Measurements from ENCODE around the gene CFAP99.

The CFAP99 gene

DNA sequence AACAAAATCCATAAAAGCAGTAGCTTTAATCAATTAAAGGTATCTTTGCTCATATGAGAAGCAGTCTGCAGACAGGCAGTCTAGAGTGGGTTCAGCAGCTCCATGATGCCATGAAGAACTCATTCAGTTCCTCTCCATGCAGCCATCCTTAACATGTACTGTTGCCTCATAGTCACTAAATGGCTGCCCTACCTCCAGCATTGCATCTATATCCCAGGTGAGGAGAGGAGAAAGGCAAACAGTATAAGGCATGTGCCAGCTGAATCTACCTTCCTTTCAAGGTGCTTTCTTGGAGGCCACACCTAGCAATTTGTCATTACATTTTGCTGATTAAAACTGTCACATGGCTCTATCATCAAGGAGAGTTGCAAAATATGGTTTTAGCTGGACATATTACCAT is 13.2 kb downstream of the CFAP99 start:
- no peak for DNase-seq

DNA sequence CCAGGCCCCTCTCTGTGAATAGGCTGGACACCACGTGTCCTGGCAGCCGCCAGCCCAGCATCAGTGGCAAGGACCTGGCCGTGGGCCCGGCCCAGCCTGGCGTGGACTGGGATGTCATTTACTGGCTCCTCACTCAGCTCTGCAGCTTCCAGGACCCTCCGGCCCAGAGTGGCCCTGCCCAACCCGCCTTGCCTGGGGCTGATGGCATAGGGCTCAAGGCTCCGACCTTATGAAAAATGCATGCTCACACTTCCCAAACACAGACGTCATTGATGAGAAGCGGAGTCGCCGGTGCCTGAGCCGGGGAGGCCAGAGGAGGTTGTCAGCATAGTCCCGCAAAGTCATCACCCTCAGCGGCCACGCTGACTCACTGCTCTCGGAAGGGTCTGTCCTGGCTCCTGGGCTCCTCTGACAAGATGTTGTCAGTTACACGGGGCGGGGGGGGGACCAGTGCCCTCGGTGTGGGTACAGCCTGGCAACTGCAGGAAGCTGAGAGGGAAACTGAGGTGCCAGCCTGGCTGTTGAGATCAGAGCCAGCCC is 14.3 kb downstream of the CFAP99 start:
- DNase-seq = no peak

GRCh38 chr4:2433609-2434350 is 15.0 kb downstream of the CFAP99 start:
- no peak for DNase-seq

- DNase-seq = no peak
Measured at GRCh38 chr4:2434420-2434819, 15.7 kb downstream of the CFAP99 start.

DNA sequence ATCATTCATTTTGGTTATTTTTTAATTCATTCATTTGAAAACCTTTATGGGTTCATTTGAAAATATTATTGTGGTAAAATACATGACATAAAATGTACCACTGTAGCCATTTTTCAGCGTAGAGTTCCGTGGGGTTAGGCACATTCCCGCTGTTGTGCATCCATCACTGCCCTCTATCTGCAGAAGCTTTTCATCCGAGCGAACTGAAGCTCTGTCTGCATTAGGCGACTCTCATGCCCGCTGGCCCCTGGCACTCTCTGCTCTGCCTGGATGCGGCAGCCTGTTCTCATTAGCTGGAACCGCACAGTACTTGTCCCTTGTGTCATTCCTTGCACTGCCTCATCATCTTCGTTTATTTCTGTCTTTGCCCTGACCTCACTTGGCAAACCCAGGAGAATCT is 17.5 kb downstream of the CFAP99 start:
- DNase-seq = no peak

GRCh38 chr4:2436761-2437474 is 18.2 kb downstream of the CFAP99 start:
- no peak for DNase-seq

DNA sequence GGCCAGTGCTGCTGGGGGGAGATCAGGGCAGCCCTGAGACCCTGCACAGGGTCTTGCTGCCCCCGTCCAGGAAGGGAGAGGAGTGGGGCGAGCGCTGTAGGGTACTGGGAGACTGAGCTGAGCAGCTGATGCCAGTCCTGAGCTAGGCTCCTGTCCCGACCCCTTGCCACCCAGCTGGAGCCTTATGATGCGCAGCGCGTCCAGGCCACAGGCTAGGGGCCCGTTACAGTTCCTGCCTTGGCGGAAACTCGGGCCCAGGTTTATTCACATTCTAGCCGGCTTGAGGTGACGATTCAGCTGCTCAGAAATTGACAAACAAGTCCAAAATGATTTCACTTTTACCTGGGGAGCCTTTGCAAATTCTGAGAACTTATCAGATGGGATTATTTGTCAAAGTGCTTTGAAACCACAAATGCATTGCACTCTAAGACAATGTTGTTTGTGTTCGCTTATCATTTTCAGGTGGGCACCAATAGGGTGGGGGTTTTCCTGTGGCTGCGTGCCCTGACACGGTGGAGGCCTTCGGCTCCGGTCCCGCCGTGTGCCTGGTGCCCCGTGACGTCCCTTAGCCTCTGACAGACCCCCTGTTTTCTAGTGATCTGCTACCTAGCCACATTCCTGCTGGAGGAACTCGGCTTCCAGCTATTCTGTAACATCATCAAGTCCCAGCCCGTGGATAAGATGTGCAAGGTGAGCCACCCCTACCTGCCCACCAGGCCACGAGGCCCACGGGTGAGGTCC is 18.9 kb downstream of the CFAP99 start:
- no peak for DNase-seq

DNA sequence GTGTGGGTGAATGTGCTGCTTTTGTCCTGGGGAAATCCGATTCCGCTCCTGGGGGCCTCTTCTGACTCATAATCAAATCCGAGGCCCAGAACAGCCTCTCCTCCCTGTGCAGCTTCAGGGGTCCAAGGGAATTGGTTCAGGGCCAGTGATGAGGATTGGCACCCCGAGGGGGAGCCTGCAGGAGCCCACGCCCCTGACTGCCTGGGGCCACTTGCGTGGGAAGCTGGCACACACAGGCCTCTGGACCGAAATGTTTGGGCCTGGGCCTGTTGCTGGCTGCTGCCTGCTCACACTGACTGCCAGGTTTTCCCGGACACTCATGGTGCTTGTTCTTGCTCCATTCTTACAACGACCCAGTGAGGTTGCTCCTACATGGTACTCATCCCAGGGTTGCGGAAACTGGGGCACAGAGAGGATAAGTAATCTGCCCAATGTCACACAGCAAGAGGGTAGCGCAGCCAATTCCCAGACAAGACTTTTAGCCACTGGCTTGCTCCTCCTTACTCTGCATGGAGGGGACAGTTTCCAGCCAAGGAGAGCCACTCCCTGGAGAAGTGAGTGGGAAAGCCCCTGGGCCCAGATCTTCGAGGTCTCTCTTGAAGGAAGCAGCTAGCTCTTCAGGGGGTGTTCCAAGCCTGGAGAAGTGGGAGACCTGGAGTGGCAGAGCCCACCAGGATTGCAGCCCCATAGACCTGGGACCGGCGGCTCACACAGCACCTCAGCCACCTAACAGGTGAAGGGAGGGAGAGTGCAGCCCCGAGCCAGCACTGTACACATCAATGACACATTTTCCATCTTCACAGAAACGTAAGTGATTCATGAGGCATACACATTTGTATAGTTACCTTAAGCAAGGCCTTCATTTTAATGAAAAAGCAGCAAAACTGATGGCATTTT is 20.3 kb downstream of the CFAP99 start:
- no peak for DNase-seq

- no peak for DNase-seq
Measured at GRCh38 chr4:2441393-2442174, 22.8 kb downstream of the CFAP99 start.

- DNase-seq = no peak
Measured at GRCh38 chr4:2442175-2442993, 23.6 kb downstream of the CFAP99 start.

GRCh38 chr4:2443061-2443730 is 24.4 kb downstream of the CFAP99 start:
- no peak for DNase-seq

DNA sequence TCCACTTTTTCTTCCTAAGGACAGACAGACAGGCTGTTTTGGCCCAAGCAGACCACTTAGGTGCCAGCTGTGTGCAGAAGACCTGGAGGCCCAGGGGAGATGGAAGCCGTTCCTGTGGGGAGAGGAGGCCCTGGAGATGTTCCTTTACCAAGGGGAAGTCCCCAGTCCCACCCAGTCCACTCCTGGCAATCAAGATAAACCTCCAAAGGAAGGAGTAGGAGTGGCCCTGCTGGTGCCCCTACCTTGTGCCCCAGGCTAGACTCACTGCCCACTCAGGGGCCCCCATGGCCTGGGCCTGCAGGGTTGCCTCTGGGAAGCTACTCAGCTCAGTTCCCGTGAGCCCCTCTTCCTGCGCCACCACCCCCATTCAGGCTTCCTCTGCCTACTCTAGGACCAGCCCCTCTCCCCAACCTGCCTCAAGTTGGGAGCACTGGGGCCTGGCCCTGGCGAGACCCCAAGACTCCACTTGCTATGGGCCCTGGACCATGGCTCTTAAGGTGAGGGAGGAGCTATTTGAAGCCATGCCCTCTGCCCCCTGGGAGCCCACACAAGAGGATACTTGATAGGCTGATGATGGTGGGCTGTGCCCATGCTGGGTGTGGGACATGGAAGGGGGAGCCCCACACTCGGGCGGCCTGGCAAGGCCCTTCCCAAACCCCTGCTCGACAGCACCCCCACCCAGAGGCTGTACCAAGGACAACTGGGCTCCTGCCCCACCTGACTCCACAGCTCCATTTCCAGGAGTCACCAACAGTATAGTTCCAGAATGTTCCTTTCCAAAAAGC is 25.4 kb downstream of the CFAP99 start:
- no peak for DNase-seq

DNA sequence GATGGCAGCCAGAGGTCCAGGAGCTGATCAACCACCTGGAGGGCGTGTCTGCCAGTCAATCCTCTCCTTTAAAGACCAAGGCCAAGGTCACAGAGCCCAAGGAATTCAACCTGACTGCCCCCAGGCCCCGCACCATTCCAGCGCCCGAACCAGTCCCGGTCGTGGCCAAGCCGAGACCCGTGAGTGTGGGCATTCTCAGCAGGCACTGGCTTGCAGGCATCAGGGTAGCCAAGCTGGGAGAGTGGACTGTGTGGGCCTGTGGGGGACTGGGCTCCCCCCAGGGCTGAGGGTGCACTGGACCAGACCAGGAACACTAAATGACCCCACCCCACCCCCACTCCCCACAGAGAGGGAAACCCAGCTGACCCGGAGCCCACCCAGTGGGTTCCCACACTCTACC is 26.4 kb downstream of the CFAP99 start:
- no peak for DNase-seq

DNA sequence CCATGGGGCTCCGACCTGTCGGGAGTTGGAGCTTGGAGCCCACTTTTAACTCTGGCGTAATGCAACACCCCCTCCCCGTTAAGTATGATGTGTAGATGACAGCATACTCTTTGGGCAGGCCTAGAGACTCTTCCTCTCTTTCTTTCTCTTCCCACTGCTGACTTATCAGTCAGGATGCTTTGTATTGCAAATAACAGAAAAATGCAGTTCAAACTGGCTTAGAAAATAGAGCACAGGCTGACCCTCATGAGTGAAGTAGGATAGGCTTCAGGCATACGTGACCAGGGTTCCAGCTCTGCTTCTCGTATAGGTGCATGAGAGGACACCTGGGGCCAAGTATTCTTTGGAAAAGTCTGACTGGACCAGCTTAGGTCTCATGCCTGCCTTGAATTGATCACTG is 26.8 kb downstream of the CFAP99 start:
- DNase-seq = no peak

DNA sequence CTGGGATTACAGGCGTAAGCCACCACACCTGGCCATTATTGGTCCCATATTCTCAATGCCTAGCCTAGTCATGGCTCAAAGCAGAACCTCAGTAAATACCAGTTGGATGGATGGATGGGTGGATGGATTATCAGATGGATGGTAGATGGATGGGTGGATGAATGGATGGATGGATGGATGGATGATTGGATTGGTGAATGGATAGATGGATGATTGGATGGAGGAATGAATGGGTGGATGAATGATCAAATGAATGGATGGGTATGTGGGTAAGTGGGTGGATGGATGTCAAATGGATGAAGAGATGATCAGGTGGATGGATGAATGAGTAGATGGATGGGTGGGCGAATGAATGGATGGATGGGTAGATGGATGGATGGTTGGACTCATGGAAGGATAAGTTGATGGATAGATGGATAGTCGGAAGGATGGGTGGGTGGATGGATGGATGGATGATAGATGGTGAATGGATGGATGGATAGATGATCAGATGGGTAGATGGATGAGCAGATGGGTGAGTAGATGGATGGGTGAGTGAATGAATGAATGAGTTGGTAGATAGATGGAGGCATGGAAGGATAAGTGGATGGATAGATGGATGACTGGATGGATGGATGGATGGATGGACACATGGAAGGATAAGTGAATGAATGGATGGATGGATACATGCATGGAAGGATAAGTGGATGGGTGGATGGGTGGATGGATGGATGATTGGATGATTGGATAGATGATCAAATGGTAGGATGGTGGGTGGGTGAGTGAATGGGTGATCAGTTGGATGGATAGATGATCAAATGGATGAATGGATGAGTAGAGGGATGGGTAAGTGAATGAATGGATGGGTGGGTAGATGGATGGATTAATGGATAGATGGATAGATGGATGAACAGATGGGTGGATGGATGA is 28.2 kb downstream of the CFAP99 start:
- DNase-seq = no peak

GRCh38 chr4:2448589-2448988 is 29.8 kb downstream of the CFAP99 start:
- DNase-seq = no peak

DNA sequence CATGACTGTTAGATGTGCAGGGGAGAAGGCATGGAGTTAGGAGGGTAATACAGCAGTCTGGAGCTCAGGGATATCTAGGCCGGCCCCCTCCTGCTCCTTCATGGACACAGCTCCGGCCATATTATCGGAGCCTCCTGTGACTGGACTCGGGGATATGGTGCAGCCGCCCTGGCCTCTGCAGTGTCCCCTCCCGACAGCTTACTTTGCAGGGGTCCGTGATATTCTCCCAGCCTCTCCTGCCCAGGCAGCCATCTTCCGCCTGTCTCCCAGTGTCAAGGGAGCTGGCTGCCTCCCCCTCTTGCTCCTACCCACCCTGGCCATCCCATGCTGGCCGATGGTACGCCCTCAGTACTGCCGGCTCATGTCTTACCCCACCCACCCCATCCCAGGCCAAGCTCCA is 30.3 kb downstream of the CFAP99 start:
- DNase-seq = no peak
